ENCODE measurements around the gene DNAH2. TPM values are rescaled to one million over a fixed set of nuclear protein-coding genes. Genes with fewer than 3 reads are reported as not detected.

The DNAH2 gene
- total and polyA plus RNA-seq, 2 of the 13 experiments (the other 11 are each of a cell fraction or from before 2014, with no cell fraction given) = not detected

DNA sequence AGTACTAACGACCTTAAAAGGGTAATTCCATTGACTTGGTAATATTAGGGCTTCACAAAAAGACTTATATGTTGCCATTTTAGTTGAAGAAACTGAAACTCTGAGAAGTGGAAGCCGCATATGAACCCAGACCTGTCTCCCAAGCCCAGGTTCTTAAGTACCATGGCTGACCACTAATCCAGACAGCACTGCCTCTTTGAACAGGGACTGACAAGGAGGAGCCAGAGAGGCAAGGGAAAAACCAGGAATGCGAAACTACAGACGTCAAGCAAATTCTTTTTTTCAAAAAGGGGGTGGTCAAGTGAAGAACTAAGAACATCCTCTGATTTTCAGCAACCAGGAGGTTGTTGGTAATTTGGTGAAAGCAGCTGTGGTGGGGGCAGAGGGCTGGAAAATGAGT is 155.5 kb downstream of the DNAH2 start:
- no peak overlapping the region for H3K27ac ChIP-seq (ENCODE audit: extremely low read length, insufficient read depth, low read length)
- H3K36me3 ChIP-seq (replicated peaks in 1 of 2; ENCODE audit: control insufficient read depth in 1 of 2, insufficient read depth in 2 of 2, low read length in 2 of 2) = no peaks in the 10 kb centered on the region
- H3K9ac ChIP-seq (ENCODE audit: insufficient read depth, low read depth, low read length) = no peak overlapping the region
- ATAC-seq (no peak), DNase-seq (ENCODE audit: low spot score) (no peak), FAIRE-seq (no peak)
- TF ChIP-seq TEAD2 (CRISPR knock-in tag; IDR thresholded peaks at IDR 0.05) (no peak), HNF4A (CRISPR knock-in tag; IDR thresholded peaks at IDR 0.05) (no peak), BRD4 (CRISPR knock-in tag; IDR thresholded peaks at IDR 0.05) (no peak), ZNF597 (CRISPR knock-in tag; IDR thresholded peaks at IDR 0.05) (no peak), ZNF7 (CRISPR knock-in tag; IDR thresholded peaks at IDR 0.05) (no peak), HIC2 (CRISPR knock-in tag; IDR thresholded peaks at IDR 0.05; ENCODE audit: low read depth) (no peak), XBP1 (CRISPR knock-in tag; IDR thresholded peaks at IDR 0.05) (no peak), SALL2 (CRISPR knock-in tag; IDR thresholded peaks at IDR 0.05) (no peak)
- TF ChIP-seq, protein P1, sequence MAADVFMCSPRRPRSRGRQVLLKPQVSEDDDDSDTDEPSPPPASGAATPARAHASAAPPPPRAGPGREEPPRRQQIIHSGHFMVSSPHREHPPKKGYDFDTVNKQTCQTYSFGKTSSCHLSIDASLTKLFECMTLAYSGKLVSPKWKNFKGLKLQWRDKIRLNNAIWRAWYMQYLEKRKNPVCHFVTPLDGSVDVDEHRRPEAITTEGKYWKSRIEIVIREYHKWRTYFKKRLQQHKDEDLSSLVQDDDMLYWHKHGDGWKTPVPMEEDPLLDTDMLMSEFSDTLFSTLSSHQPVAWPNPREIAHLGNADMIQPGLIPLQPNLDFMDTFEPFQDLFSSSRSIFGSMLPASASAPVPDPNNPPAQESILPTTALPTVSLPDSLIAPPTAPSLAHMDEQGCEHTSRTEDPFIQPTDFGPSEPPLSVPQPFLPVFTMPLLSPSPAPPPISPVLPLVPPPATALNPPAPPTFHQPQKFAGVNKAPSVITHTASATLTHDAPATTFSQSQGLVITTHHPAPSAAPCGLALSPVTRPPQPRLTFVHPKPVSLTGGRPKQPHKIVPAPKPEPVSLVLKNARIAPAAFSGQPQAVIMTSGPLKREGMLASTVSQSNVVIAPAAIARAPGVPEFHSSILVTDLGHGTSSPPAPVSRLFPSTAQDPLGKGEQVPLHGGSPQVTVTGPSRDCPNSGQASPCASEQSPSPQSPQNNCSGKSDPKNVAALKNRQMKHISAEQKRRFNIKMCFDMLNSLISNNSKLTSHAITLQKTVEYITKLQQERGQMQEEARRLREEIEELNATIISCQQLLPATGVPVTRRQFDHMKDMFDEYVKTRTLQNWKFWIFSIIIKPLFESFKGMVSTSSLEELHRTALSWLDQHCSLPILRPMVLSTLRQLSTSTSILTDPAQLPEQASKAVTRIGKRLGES (CRISPR knock-in tag; IDR thresholded peaks at IDR 0.05; ENCODE audit: borderline replicate concordance) = no peak
- ChIA-PET CTCF (ENCODE audit: low intra/inter-chr PET ratio, low total read pairs) (no interaction called here), POLR2A (no interaction called here)
- H2AFZ ChIP-seq (ENCODE audit: low read length) = no peak overlapping the region
- no peaks in the 10 kb centered on the region for H3K9me3 ChIP-seq (ENCODE audit: low read length)
- 37% methylated on average over 4 of the region's 4 CpGs for WGBS (ENCODE audit: low lambda C conversion rate)
- no peaks in the 10 kb centered on the region for H4K20me1 ChIP-seq (ENCODE audit: insufficient read depth, low read length)
- no TSS peak for BruUV-seq (replicated peaks)
- peaks cover 10% of the 10 kb centered on the region for H3K4me1 ChIP-seq (ENCODE audit: insufficient read depth, low read length)
- in situ Hi-C loops (cut with HindIII; ENCODE audit: extremely low pct_ligation_motif_present, low pct_unique_long_range_greater_than_20kb) (no loop called here), intact Hi-C loops (cut with micrococcal nuclease; ENCODE audit: unreplicated experiment) (no loop called here)
- no peaks in the 10 kb centered on the region for H3K27me3 ChIP-seq (ENCODE audit: control insufficient read depth in 1 of 2, insufficient read depth in 2 of 2, low read length in 2 of 2)
- H3K4me3 ChIP-seq (replicated peaks in 1 of 3; ENCODE audit: insufficient read depth in 1 of 3, low read depth in 2 of 3, low read length in 3 of 3) = no peak overlapping the region
- no peak overlapping the region for H3K4me2 ChIP-seq (ENCODE audit: low read depth, low read length)
- H3K79me2 ChIP-seq (ENCODE audit: insufficient read depth, low read length) = no peaks in the 10 kb centered on the region
